ENCODE measurements around the gene CMTM5.
"Not testable (repeated sequence)": the region's sequence is repeated elsewhere in the genome, so short reads cannot be mapped to it uniquely, and the experiment has no call there.

CMTM5 gene

DNA sequence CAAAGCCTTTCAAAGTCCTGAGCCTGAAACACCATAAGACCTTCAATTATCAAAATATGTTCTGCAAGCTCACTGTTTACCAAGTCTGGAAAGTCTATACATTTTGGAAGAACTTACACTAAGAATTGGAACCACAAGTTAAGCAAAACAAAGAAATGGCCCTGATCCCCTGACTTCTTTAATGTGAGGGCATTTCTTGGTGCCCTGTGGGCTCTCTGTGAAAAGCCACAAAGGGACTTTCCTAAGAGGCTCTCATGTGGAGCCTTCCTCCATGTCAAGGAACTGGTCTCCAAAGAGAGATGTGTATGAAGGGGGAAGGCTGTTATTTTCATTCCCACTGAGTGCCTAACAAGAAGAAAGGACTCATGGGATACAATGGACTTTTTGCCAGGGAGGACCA lies 44.7 kb downstream of the CMTM5 start:
- TF ChIP-seq CTCF (IDR thresholded peaks at IDR 0.05; ENCODE audit: low read depth, low read length, missing control alignments), result no peak
- no peak for DNase-seq (ENCODE audit: low read depth)
- H3K4me3 ChIP-seq (ENCODE audit: low read depth, low read length), result no peak overlapping the region

DNA sequence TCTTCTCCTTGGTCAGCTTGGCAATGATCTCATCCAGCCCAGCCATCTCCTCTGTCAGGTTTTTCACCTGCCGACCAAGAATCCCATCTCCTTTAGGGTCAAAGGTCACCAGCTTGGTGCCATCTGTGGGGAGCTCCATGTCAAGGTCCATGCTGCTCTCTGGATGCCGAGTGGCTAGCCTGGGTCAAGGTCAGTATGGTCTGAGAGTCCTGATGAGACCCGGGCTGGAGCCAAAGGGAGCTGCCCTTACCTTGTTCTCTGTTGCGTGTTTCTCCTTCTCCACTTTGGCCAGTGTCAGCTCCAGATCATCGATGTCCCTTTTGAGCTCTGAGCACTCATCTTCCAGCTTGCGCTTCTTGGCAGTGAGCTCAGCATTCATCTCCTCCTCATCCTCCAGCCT lies 46.8 kb downstream of the CMTM5 start:
- DNase-seq (ENCODE audit: low read depth), result no peak
- no peak for TF ChIP-seq CTCF (IDR thresholded peaks at IDR 0.05; ENCODE audit: low read depth, low read length, missing control alignments)
- H3K4me3 ChIP-seq (ENCODE audit: low read depth, low read length), result no peak overlapping the region

GRCh38 chr14:23425169-23425568 lies 48.3 kb downstream of the CMTM5 start:
- no peak for TF ChIP-seq CTCF (IDR thresholded peaks at IDR 0.05; ENCODE audit: low read depth, low read length, missing control alignments)
- no peak for DNase-seq (ENCODE audit: low read depth)
- H3K4me3 ChIP-seq (ENCODE audit: low read depth, low read length), result no peak overlapping the region

- DNase-seq (ENCODE audit: low read depth); H3K4me3 ChIP-seq (ENCODE audit: low read depth, low read length): not testable (repeated sequence)
Measured at GRCh38 chr14:23425798-23426197, 49.0 kb downstream of the CMTM5 start.

DNA sequence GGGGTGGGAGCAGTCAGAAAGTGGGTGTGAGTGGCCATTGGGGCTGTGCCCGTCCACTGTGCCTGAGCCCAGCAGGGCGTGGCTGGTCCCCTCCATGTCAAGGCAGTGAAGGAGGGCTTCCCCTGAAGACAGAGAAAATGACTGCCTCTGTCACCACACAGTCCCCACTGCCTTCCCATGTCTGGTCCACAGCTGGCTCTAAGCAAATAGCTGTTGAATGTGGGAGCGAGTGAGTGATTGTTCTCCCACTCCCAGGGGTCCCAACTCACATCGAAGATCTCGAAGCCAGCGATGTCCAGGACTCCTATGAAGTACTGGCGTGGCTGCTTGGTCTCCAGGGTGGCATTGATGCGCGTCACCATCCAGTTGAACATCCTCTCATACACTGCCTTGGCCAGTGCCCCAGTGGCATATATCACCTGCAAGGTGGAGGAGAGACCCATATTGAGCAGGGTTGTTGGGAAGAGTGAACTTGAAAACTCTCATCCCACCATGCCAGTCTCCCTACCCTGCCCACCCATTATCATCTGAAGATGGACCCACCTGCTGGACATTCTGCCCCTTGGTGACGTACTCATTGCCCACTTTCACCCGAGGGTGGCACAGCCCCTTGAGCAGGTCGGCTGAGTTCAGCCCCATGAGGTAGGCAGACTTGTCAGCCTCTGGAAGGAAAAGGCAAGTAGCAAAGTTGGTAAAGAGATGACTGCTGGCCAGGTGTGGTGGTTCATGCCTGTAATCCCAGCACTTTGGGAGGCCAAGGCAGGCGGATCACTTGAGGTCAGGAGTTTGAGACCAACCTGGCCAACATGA lies 52.0 kb downstream of the CMTM5 start:
- no peak overlapping the region for H3K4me3 ChIP-seq (ENCODE audit: low read depth, low read length)
- TF ChIP-seq CTCF (IDR thresholded peaks at IDR 0.05; ENCODE audit: low read depth, low read length, missing control alignments), result no peak
- DNase-seq (ENCODE audit: low read depth), result no peak
